ENCODE results near the gene SYCP3. TPM values are rescaled to one million over a fixed set of nuclear protein-coding genes. Genes with fewer than 3 reads are reported as not detected.

SYCP3 gene
- total and polyA plus RNA-seq, 2 of the 8 experiments (the other 6 are each of a cell fraction or from before 2014, with no cell fraction given): 0.02 to 0.07 TPM

DNA sequence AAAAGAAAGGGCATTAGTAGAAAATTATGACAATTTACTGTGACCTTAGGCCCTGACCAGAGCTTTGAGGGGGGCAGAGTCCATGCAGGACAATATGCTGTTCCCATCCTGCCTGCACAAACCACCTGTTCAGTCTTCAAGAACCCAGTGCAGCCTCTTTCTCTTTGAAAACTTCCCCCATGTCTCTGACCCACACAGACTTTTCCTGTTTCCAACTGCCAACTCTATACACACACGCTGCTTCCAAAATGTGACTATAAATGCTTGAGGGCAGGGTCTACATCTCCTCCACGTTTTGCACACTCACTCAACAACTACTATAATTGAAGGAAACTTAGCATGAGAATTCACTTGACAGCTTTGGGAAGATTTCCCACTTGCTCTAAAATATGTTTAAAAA lies 36.6 kb upstream of the SYCP3 start:
- no peaks in the 10 kb centered on the region for H3K9me3 ChIP-seq (ENCODE audit: insufficient read depth in 2 of 2, low read depth in 1 of 2, low read length in 1 of 2)
- no peak overlapping the region for H2AFZ ChIP-seq (ENCODE audit: low read length)
- no peak overlapping the region for H2BK15ac ChIP-seq (ENCODE audit: low read length)
- no peaks in the 10 kb centered on the region for H3K23me2 ChIP-seq (ENCODE audit: low read depth, low read length)
- H2BK20ac ChIP-seq (ENCODE audit: low read length): no peak overlapping the region
- H3K18ac ChIP-seq (ENCODE audit: extremely low read depth, low read length): no peak overlapping the region
- no peak overlapping the region for H3K27ac ChIP-seq (ENCODE audit: low read depth, low read length)
- ChIA-PET POLR2A (ENCODE audit: partially characterized antibody) (no interaction called here), CTCF (ENCODE audit: partially characterized antibody) (interaction anchor here (0.6 to 2.7 kb wide), 9 partner anchors 9 to 64 kb away, joined by 3 to 13 read pairs (median 3); partner anchors contain the start of gene GNPTAB)
- no peaks in the 10 kb centered on the region for H4K20me1 ChIP-seq (replicated peaks in 1 of 2; ENCODE audit: control insufficient read depth in 1 of 2, insufficient read depth in 2 of 2, low read length in 2 of 2)
- FAIRE-seq: no peak
- no peak overlapping the region for H3K56ac ChIP-seq (replicated peaks; ENCODE audit: insufficient read length, low read depth, low read length)
- no peak overlapping the region for H4K8ac ChIP-seq (ENCODE audit: extremely low read depth, insufficient read depth, low read length)
- H3K79me1 ChIP-seq (ENCODE audit: low read depth, low read length): no peaks in the 10 kb centered on the region
- no peak overlapping the region for H4K91ac ChIP-seq (replicated peaks; ENCODE audit: insufficient read length, low read length)
- no peak overlapping the region for H3K9ac ChIP-seq (replicated peaks in 1 of 4; ENCODE audit: extremely low read depth in 1 of 4, low read depth in 3 of 4, low read length in 3 of 4)
- no peak overlapping the region for H2BK120ac ChIP-seq (replicated peaks; ENCODE audit: low read depth, low read length)
- peaks cover 3 to 42% (median 12%) of the 10 kb centered on the region in 4 experiments; a peak in 7 of 8 replicates for H3K36me3 ChIP-seq (ENCODE audit: control insufficient read depth in 2 of 4, insufficient read depth in 4 of 4, low read length in 3 of 4)
- H3K79me2 ChIP-seq (ENCODE audit: control insufficient read depth in 1 of 2, insufficient read depth in 2 of 2, low read length in 2 of 2): no peaks in the 10 kb centered on the region
- no peak overlapping the region for H3K4me2 ChIP-seq (ENCODE audit: insufficient read depth in 1 of 2, low read depth in 2 of 2, low read length in 2 of 2)
- H2AK5ac ChIP-seq (ENCODE audit: low read depth, low read length): no peak overlapping the region
- 85% methylated on average over 2 of the region's 2 CpGs; no CpG with 5 or more reads in 1 of the 2 experiments for WGBS, 2 experiments (ENCODE audit: extremely low coverage in 1 of 2, insufficient coverage in 1 of 2, insufficient read length in 1 of 2, insufficient replicate concordance in 2 of 2, low coverage in 1 of 2, low lambda C conversion rate in 2 of 2, missing lambda C conversion rate in 1 of 2)
- H3K4ac ChIP-seq (replicated peaks; ENCODE audit: insufficient read length, low read depth, low read length): no peak overlapping the region
- no peak overlapping the region for H2BK12ac ChIP-seq (ENCODE audit: low read depth, low read length)
- no peak for TF ChIP-seq POU5F1 (IDR thresholded peaks at IDR 0.05; ENCODE audit: low read depth, low read length)
- no peak for TF ChIP-seq SRF (IDR thresholded peaks at IDR 0.05; ENCODE audit: low read depth, low read length)
- TF ChIP-seq SP1 (IDR thresholded peaks at IDR 0.05; ENCODE audit: low read depth, low read length): no peak
- no peak for TF ChIP-seq NANOG (IDR thresholded peaks at IDR 0.05; ENCODE audit: insufficient read depth, low read depth, low read length, poor library complexity, severe bottlenecking)
- TF ChIP-seq CREB1 (IDR thresholded peaks at IDR 0.05): no peak
- TF ChIP-seq TEAD4 (IDR thresholded peaks at IDR 0.05; ENCODE audit: low read depth, low read length): no peak
- no peak overlapping the region for H2BK5ac ChIP-seq (ENCODE audit: low read depth, low read length)
- no peak overlapping the region for H3K14ac ChIP-seq (ENCODE audit: insufficient read length)
- no peaks in the 10 kb centered on the region for H3K4me1 ChIP-seq (replicated peaks in 1 of 4; ENCODE audit: control insufficient read depth in 3 of 4, insufficient read depth in 4 of 4, low read length in 3 of 4)
- H3K27me3 ChIP-seq (replicated peaks in 1 of 4; ENCODE audit: control insufficient read depth in 3 of 4, extremely low read depth in 1 of 4, insufficient read depth in 3 of 4, low read length in 3 of 4): no peaks in the 10 kb centered on the region
- H4K5ac ChIP-seq (ENCODE audit: insufficient read length, low read depth, low read length): no peak overlapping the region
- H3K4me3 ChIP-seq (ENCODE audit: extremely low read depth in 1 of 4, insufficient read depth in 2 of 4, low read depth in 3 of 4, low read length in 4 of 4): no peak overlapping the region
- no peak for DNase-seq (ENCODE audit: low read depth in 1 of 2, low spot score in 2 of 2)
- no peak overlapping the region for H3K23ac ChIP-seq (ENCODE audit: insufficient read length)

Data from H1 (cell line).